ENCODE measurements around the gene EGFR.

EGFR gene

DNA sequence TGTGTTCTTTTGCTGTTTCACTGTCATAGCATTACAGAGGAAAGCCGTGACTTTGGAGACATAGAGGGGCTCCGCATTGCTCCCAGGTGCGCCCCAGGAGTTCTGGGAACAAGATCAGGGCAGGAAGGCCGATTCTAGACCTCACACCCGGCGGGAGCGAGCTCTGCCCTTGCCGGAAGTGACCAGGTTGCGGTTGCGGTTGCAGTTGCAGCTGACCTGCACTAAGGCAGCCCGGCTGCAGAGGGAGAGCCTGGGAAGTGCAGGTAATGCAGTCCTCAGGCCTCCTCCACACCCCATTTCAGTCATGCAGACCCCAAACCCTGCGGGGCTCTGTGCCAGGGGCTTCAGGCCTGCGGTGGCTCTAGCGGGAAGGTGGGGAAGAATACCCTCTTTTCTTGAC, 216.3 kb downstream of the EGFR start:
- no peak for DNase-seq

DNA sequence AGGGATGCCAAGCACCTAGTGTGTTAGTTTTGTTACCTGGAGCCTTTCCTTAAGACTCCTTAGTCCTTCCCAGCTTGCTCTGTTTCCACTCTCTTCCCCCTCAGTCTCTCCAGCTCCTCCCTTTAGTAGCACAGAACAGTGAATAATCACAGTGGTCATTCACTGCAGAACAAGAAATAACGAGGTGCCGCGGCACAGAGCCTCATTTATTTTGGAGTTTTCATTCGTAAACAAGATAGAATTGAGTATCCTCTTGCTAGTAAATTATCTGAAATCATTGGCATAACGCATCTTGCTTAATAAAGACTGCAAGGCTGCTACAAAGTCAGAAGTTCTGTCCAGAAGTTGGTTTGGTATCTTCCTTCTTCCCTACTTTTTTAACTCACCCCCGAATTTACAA, 217.0 kb downstream of the EGFR start:
- DNase-seq = no peak

DNA sequence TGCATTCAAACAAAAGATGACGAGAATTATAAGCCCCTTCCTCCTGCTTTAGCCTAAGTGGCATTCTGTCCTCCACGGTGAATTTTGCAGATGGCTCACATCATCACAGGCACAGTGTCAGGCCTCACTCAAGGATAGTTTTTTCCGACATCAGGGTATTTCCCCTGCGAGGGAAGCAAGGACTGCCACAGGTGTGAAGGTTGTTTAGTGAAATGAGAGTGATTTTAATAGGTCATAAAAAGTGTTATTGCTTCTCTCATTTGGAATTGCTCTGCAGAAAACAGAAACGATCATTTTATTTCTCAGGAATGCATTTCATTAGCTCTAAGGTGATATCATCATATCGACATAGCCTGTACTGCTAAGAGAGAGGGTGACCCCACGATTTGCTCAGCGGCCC, 217.7 kb downstream of the EGFR start:
- no peak for DNase-seq

DNA sequence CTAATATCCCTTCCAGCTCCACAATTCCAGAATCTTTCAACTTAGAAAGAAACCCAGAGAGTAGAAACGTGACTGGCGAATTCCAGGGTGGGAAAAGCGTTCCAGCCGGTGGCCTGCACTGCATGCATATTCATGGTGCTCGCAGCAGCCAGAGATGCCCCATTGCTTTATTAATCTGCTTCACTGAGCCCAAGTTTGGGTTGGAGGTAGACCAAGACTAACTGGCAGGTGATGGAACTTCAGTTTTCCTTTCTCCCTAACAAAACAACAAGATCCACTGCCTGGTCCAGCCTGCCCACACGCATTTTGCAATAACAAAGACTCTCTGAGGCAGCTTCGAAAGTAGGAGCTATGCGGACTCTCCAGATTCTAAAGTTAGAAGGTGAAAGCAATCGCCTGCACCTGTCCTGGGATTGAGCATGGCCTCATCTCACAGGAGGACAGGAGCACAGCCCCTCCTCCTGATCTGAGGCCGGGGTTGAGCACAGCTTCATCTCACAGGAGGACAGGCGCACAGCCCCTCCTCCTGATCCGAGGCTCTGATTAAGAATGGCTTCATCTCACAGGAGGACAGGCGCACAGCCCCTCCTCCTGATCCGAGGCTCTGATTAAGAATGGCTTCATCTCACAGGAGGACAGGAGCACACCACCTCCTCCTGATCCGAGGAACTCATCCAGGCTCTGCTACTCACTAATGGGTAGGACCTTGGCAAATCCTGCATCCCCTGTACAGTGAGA, 218.5 kb downstream of the EGFR start:
- no peak for DNase-seq

DNA sequence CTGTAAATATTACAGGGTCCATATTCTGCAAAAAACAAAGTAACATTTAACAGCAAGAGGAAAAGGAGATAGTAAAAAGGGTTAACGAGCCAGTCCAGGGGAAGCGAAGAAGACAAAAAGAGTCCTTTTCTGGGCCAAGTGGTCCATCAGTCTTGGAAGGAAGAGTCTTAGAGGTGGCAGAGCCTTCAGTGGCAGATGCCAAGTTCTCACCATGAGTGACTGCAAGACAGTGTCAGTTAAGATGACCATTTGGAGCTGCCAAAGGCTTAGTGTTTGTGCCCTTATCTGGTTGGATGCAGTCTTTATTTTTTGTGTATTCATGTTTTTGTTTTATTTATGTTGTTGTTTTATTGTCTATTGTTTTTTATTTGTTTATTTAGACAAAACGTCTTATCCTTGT, 220.6 kb downstream of the EGFR start:
- DNase-seq = no peak

DNA sequence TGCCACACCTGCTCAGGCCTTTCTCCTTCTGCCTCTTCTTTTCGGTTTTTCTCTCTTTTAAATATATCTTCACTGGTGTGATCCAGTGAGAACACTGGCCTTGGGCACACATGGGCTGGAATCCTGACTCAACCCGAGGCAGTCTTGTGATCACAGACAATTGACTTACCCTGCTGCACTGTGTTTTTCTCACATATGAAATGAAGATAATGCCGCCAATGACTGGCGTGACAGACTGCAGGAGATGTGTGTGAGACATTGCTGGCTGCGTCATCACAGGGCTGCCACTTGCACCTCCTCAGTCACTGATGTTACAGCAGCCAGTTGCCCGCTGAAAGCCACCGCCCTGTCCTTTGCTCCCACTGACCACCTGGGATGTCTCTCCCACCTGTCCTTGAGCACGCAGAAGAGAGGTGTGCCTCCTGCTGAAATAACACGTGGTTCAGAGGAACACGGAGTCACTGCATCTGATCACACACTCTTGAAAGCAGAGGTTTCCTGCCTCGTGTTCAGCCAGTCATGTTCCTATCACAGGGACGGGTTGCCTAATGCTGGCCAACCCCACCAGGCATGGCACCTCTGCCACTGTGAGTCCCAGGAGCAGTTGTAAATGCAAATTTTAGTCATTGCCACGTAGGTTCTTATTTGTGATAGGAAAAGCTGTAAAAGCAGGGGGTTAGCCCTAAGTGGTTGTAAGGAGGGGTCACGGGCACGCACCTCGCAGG, 221.8 kb downstream of the EGFR start:
- no peak for DNase-seq

DNA sequence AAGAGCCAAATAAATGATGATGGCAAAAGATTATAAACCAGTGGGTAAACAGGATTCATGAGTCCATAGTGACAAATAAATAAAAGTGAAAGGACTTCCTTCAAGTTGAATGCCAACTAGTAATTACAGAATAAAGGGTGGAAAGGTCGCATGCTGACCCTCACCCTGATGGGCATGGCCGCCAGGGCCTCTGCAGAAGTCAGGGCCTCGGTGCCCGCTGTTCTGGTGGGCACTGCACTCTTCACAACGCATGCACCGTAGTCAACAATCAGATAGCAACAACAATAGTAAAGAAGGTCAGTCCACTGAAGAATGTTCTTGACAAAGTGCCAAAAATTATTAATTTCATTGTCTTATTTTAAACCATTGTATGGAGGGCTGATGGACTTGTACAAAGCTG, 223.1 kb downstream of the EGFR start:
- no peak for DNase-seq

DNA sequence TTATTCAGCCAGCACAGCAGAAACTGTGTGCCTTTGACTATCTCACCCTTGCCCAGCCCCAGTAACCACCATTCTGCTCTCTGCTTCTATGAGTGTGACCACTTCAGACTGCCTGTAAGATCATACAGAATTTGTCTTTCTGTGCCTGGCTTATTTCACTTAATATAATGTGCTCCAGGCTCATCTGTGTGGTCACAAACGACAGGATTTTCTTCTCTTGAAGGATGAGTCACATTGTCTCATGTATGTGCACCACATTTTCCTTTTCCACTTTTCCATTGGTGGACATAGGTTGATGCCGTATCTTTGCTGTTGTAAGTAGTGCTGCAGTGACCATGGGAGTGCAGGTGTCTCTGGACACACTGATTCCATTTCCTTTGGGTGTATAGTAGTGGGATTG, 223.8 kb downstream of the EGFR start:
- no peak for DNase-seq

DNA sequence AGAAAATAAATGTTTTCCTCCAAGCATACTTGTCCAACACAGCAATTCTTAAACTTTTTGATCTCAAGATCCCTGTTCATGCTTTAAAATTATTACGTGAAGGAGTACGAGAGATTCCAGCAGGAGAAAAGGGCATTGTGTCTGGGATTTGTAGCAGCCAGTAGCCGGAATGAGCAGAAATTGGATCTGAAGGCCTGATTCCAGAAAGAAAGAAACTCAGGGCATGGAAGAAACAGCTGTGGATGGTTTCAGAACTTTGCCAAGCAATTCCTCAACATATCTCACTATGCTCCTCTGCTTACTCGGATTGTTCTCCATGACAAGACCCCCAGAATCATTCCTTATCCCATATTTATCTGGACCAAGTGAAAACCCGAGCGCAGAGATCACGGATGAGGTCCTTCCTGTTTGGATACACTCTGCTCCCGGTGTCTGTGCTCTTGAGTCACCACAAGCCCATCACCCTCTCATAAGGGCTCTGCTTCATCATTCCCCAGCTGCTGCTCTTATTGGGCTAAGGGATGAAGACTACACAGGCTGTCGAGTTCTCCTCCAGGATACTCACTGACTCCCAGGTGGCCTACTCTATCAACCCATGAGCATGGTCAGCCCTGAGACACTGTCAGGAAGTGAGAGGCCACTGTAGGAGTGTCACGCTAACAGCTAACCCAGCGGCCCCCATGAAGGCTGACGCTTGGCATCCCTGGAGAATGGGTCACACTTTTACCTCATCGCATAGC, 225.4 kb downstream of the EGFR start:
- DNase-seq = no peak

DNA sequence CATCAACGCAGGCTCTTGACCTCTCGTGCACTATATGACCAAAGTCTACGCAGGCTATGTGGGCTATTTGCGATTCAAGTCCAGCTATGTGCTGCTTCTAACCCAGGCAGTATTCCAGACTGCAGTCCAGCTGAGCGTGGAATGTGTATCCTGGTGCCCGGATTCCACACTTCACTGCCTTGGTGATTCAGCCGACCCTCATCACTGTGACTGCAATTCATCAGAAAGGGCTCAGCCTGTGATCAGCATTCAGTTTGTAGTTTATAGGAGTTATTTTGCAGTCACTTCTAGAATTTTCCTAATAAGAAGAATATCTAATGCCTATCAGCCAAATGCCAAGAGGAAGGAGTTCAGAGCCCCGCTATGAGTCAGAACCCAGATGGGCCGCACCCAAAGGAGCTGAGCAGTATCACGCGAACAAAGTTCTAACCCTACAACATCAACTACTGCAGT, 226.5 kb downstream of the EGFR start:
- DNase-seq = no peak

DNA sequence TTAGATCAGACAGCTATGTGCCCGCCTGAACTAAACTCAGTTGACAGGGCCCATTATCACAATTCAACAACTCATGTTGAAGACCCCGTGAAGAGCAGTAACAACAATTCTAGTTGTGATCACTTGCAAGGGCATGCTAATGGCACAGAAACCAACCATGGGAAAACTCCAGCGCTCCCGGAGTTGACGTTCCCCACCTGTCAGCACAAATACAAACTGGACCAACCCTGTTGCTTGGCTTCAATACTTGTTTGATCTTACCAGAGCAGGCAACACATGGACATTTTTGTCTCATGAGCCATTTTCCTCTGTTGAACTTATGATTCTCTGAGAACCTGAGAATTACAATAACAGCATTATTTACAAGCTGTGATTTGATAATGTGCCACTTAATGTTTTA, 227.4 kb downstream of the EGFR start:
- no peak for DNase-seq

DNA sequence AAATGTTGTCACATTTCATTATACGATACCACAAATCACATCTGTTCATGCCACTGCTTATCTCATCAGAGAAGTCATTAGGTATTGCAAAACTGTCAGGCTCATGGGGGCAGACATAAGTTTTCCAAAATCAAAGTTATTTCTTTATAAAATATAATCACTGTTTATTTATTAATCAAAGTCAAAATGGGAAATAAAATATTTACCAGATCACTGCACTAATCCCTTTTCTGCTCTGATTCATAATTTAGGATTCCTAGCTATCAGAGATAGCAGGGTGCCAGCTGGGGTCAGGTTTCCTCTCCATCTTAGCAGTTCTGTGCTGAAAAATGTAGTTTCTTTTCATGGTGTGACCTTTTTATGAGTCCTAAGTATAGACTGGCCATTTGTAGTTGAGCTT, 228.6 kb downstream of the EGFR start:
- DNase-seq = no peak

DNA sequence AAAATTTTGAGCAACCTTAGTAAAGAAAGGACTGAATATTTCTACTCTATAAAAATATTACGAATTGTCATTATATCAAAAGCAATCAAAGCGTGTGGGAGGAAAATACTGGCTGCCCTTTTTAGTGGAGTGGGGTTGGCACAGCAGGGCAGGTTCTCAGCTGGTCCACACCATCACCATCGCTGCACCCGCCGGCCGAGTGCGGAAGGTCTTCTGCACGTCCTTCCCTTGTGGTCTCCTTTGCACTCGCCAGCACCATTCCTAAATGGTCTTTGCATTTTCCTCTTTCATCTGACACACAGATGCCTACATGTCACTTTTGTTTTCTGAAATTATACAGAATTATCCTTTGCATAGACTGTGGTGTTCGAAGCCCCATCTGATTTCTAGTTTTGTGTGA, 229.7 kb downstream of the EGFR start:
- DNase-seq = no peak

DNA sequence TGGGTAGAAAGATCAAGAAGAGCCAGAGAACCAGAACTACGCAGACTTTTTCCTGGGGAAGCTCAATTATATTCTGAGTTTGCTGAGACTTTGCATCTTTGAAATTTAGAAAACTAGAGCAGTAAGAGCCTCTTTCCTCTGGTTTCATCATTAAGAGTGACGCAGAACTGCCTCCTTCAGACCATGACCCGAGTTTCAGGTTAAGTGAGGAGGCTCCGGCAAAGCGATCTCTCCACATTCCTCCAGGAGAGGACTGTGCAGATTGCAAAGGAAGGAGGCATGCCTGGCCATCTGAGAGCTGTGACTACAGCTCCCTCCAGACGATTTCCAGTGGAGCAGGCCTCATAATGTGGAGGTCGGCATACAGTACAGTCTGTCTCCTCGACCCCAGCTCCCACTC, 230.5 kb downstream of the EGFR start:
- DNase-seq = no peak

DNA sequence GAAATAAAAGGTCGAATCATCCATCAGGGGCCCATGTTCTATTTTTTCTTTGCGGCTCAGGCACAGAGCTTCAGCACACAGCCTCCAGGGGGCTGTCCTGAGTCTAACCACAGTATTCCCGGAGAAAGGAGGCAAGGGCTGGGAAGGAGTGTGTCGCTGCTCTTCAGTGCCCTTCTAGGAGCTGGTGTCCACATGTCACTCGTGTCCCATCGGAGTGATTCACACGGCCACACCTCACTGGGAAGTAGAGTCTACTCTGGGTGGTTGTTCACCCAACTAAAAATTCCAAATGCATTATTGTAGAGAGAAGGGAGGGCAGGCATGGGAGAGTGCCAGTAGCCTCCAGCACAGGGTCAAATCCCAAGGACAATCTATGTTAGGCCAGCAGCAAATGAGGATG, 231.5 kb downstream of the EGFR start:
- DNase-seq = no peak

DNA sequence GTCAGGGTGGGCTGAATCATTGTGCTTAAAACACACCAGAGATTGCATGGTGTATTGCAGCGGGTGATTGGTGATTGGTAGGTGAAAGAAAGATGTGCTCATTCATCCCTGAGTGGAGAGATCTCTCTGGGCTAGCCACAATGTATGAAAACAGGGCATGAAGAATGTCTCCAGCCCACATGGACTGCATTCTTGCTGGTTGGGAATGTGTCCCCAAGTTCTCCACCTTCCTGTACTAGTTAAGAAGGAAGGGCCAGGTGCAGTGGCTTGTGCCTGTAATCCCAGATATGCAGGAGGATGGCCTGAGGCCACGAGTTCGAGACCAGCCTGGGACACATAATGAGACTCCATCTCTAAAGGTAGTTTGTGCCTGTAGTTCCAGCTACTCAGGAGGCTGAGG, 232.5 kb downstream of the EGFR start:
- DNase-seq = no peak

DNA sequence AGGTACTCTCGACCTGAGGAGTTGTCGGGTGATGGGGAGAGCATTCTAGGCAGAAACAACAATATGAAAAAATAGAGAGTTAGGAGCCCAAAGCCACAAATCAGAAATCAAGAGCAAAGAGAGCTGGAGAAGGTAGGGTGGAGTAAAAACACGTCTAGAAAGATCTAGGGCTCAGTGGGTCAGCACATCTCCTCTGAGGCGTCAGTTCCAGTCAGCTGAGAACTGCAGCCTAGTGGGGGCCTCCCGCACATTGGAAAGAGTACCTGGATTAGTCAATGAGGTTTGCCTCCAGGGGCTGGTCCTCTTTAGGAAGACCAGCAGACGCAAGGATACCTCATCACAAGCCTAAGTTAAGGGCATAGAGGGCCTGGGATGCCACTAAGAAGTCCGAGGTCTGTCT, 233.1 kb downstream of the EGFR start:
- DNase-seq = no peak

DNA sequence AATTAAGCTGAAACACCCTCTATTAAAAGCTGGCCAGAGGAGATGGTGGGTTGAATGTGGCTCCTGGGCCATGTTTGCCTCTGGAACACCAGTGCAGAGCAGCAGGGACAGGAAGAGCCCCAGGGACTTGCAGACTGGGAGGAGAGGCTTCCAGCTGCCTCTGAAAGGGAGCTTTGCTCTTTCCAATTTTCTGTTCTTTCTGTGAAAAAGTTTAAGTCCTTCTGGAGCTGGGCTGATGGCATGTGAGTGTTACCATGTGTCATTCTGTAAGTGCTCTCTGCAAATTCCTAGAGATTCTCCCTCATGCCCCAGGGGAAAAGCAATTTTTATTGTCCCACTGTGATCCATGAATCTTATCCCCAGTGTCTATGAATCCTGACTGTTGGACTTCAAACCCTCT, 233.6 kb downstream of the EGFR start:
- DNase-seq = no peak

DNA sequence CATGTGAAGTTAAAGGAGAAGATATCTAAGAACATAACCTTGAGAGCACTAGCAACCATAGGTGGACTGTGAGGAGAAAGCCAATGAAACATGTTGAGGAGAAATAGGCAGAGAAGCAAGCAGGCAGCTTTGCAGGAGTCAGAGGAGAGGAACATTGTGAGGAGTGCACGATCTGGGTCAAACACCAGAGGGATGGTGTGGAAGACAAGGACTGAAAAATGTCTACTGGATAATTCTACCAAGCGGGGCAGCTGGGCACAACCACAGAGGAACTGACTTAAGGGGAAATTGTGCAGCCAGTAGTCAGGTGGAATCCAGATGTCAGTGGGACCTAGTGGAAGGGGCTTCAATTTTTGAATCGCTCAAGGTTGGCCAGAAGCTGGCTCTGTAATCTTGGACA, 234.4 kb downstream of the EGFR start:
- DNase-seq = no peak

DNA sequence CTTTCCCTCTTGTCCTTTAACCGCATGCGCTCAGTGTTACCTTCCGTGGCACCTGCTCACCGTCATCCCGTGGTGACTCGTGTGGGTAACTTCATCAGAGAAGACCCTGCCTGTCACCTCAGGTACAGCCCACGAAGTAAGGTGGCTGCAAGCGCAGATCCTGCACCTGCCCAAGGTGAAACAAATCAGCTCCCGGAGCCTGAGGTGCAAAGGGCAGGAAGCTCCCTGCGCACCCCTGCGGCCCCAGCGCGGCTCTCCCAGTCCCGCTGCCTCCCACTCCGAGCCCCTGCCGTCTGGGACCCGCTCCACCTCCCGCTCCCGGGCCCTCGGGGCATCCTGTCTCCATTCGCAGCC, 235.4 kb downstream of the EGFR start:
- DNase-seq = no peak

DNA sequence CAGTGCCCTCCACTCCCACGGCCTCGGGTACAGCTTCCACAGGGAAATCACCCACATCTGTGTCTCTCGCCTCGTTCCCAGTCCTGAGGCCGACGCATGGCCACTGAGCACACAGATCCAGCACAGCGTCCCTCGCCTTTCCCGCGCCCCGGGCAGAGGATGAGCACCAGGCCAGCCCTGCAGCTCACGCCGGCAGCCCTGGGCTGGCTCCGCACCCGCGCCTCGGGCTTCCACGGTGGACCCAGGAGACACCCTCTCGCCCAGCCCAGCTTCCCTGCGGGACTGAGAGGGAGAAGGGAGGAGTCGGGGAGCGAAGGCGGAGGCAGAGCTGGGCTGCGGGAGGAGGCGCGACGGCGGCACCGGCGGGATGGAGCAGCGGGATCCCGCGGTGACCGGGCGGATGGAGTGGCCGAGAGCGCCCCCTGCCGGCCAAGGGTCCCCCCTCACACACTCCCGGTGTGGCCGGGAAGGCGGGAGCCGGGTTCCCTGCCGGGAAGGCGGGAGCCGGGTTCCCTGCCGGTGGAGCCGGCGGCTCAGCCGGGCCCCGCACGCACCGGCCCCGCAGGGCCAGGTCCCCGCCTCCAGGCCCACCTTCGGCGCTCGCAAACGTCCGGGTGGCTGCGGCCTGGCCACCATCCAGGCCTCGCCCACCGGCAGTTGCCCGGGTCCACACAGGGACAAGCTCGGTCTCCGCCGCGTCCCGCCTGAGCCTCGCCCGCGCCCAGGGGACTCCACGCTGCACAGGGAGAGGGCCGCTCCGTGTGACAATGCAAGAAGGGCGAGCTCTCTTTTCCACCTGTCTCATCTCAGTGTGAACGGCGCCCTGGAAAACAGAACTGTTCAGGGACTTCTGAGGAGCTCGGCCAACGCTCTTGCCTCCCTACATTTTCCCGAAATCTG, 236.0 kb downstream of the EGFR start:
- peak; percentile 67 for DNase-seq

DNA sequence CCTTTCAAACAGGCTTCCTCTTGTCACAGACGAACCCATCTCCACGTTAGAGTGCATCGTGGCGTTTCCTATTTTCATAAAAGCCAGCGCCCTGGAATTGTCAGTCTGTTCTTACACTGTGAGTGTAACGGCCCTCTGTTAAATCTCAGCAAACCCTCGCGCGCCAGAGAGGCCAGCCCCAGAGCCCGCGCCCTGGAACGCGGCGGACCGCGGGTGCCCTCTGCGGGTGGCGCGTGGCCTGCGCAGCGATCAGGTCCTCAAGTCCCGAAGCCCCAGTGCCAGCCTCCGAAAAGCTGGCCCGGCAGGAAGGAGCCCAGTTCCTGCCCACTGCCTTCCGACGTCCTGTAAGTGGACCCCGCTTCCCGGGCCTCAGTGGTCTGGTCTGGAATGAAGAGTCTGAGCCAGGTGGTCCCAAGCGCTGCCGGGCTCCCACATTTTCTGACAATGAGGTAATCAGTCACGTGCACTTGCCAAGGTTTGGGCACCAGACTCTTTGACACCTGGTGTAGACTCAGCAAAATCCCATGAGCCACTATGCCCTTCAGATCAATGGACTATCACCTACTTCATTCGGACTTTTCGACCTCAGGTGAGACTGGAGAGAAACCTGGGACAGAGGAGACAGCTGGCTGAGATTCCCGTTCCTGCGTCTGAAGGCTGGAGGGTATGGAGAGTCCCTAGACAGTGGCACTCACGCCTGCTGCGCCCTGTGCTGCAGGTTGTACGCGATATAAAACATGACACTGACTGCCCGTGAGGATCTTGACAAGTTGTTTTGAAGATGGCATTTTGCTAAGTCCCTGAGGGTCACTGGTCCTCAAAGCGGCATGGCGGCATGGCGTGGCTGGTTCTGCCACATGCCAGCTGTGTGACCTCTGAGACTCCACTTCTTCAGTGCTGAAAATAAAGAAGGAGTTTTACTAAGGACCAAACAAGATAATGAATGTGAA, 237.0 kb downstream of the EGFR start:
- DNase-seq = peak; percentile 75
